Measurements from ENCODE around the gene DCDC2C.
A peak's percentile ranks its signal among the peaks of the same experiment; 100 is the strongest.
"Not testable (repeated sequence)": the region's sequence is repeated elsewhere in the genome, so short reads cannot be mapped to it uniquely, and the experiment has no call there.

DCDC2C gene

GRCh38 chr2:3777966-3778365, 74.6 kb downstream of the DCDC2C start:
- DNase-seq = no peak

GRCh38 chr2:3778851-3779495, 75.6 kb downstream of the DCDC2C start:
- DNase-seq = no peak

- no peak for DNase-seq
Observed at GRCh38 chr2:3779496-3780049, 76.2 kb downstream of the DCDC2C start.

- DNase-seq = peak; percentile 67 to 82
Observed at GRCh38 chr2:3780477-3781402, 77.4 kb downstream of the DCDC2C start.

GRCh38 chr2:3784731-3785130, 81.4 kb downstream of the DCDC2C start:
- no peak for DNase-seq

GRCh38 chr2:3785220-3785889, 82.0 kb downstream of the DCDC2C start:
- DNase-seq = peak in 1 of 2 experiments; percentile 34

GRCh38 chr2:3785890-3786273, 82.5 kb downstream of the DCDC2C start:
- no peak for DNase-seq

GRCh38 chr2:3787768-3788167, 84.4 kb downstream of the DCDC2C start:
- DNase-seq = no peak

GRCh38 chr2:3789256-3789655, 85.9 kb downstream of the DCDC2C start:
- no peak for DNase-seq

GRCh38 chr2:3793249-3793648, 89.9 kb downstream of the DCDC2C start:
- DNase-seq = no peak

GRCh38 chr2:3801506-3801905, 98.1 kb downstream of the DCDC2C start:
- no peak for DNase-seq

- DNase-seq = no peak
Observed at GRCh38 chr2:3805201-3805939, 102.0 kb downstream of the DCDC2C start.

- DNase-seq = no peak
Observed at GRCh38 chr2:3806168-3806567, 102.8 kb downstream of the DCDC2C start.

GRCh38 chr2:3806730-3807129, 103.4 kb downstream of the DCDC2C start:
- no peak for DNase-seq

GRCh38 chr2:3807853-3808252, 104.5 kb downstream of the DCDC2C start:
- no peak for DNase-seq

GRCh38 chr2:3814706-3815245, 111.4 kb downstream of the DCDC2C start:
- peak in 1 of 2 experiments; percentile 28 for DNase-seq

- DNase-seq = not testable (repeated sequence)
Observed at GRCh38 chr2:3817144-3817543, 113.8 kb downstream of the DCDC2C start.

GRCh38 chr2:3823748-3824147, 120.4 kb downstream of the DCDC2C start:
- peak; percentile 32 to 86 for DNase-seq

GRCh38 chr2:3827673-3828575, 124.5 kb downstream of the DCDC2C start:
- peak; percentile 18 to 37 for DNase-seq

- DNase-seq = no peak
Observed at GRCh38 chr2:3830796-3831195, 127.4 kb downstream of the DCDC2C start.

- no peak for DNase-seq
Observed at GRCh38 chr2:3837086-3837485, 133.7 kb downstream of the DCDC2C start.
